A673 (cell line): ENCODE measurements around the gene C1orf198.

Experiments
- EZH2 ChIP-seq: fragments of 200-600 bp; sonication (generic); IDR thresholded peaks from 2 replicates; pipeline ENCODE4 v1.6.1; 2017; ENCODE audit warnings: borderline replicate concordance, low read depth, mild to moderate bottlenecking, mixed read lengths, antibody characterized with exemption, low read length; ENCODE audit not compliant: poor library complexity, severe bottlenecking
- TF ChIP-seq, protein P1 (sequence below): fragments of 300-800, 200-600 bp; sonication (generic); conservative IDR thresholded peaks from 2 replicates; pipeline ENCODE4 v1.5.1; 2017; ENCODE audit warnings: low read depth, mild to moderate bottlenecking, antibody characterized with exemption, low read length, moderate library complexity, mixed read lengths

DNA sequence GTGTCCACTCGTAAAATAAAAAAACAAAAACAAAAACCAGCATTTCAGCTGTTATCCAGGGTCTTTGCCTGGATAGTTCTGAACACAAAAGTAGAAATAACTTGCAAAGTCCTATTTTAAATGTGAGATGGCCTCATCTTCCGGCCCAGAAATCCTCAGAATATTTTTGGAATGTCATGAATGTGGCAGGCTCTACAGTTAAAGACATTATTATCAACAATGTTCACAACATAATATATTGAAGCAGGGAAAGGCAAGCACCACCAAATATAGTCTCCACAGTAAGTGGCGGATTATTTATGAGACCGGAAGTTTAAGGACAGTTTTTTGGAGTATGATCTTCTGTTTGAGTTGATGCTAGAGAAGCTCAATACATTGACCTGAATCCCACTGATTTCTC, 1.2 kb upstream of the C1orf198 start:
- TF ChIP-seq, protein P1, sequence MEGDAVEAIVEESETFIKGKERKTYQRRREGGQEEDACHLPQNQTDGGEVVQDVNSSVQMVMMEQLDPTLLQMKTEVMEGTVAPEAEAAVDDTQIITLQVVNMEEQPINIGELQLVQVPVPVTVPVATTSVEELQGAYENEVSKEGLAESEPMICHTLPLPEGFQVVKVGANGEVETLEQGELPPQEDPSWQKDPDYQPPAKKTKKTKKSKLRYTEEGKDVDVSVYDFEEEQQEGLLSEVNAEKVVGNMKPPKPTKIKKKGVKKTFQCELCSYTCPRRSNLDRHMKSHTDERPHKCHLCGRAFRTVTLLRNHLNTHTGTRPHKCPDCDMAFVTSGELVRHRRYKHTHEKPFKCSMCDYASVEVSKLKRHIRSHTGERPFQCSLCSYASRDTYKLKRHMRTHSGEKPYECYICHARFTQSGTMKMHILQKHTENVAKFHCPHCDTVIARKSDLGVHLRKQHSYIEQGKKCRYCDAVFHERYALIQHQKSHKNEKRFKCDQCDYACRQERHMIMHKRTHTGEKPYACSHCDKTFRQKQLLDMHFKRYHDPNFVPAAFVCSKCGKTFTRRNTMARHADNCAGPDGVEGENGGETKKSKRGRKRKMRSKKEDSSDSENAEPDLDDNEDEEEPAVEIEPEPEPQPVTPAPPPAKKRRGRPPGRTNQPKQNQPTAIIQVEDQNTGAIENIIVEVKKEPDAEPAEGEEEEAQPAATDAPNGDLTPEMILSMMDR = no peak
- no peak for TF ChIP-seq EZH2
